Activated T-helper 17 cell treated with anti-CD3 and anti-CD28 coated beads, Interleukin-2, amount 50 U/mL, for 72 hours (primary cell): ENCODE results near the gene SMC1B. TPM values are rescaled to one million over a fixed set of nuclear protein-coding genes. Genes with fewer than 3 reads are reported as not detected.

Source experiments
- ATAC-seq: fragments of 150-1000 bp; cut with Tn5 transposase; replicated peaks from 2 replicates; pipeline ENCODE4 v1.10.0; 2021; ENCODE audit warnings: mild to moderate bottlenecking, moderate library complexity
- H3K27ac Mint-ChIP-seq: one replicate; pipeline ENCODE4 v1.8.0; 2022; ENCODE audit warnings: mixed read lengths
- H3K27me3 Mint-ChIP-seq: one replicate; pipeline ENCODE4 v1.8.0; 2022; ENCODE audit warnings: mixed read lengths
- H3K36me3 Mint-ChIP-seq: one replicate; pipeline ENCODE4 v1.8.0; 2022; ENCODE audit warnings: low read depth, mild to moderate bottlenecking, mixed read lengths
- H3K4me1 Mint-ChIP-seq: one replicate; pipeline ENCODE4 v1.8.0; 2022; ENCODE audit warnings: mixed read lengths
- H3K4me3 Mint-ChIP-seq: one replicate; pipeline ENCODE4 v1.8.0; 2022; ENCODE audit warnings: mild to moderate bottlenecking, mixed read lengths
- H3K9me3 Mint-ChIP-seq: one replicate; pipeline ENCODE4 v1.8.0; 2022; ENCODE audit warnings: mixed read lengths
- total RNA-seq, 2 donors: library from RNA; stranded (reverse); gene quantifications; one replicate each; pipeline ENCODE4 v1.2.3, GENCODE V29; 2022

SMC1B gene
- total RNA-seq, 2 donors from 2014 or later: 0.43 to 1.7 TPM

GRCh38 chr22:45319324-45319685, 94.1 kb downstream of the SMC1B start:
- Mint-ChIP-seq H3K36me3 (peaks cover 54% of the 10 kb centered on the region), H3K4me3 (peak overlapping the region; percentile 80), H3K9me3 (no peaks in the 10 kb centered on the region), H3K27ac (peak overlapping the region; percentile 98), H3K27me3 (no peaks in the 10 kb centered on the region), H3K4me1 (peaks cover 42% of the 10 kb centered on the region)
- peak; percentile 4 for ATAC-seq

- no peaks in the 10 kb centered on the region for H3K27me3 Mint-ChIP-seq
- peak; percentile 65 for ATAC-seq
- H3K4me3 Mint-ChIP-seq: peak overlapping the region; percentile 80
- peaks cover 42% of the 10 kb centered on the region for H3K4me1 Mint-ChIP-seq
- peaks cover 48% of the 10 kb centered on the region for H3K36me3 Mint-ChIP-seq
- no peaks in the 10 kb centered on the region for H3K9me3 Mint-ChIP-seq
- peak overlapping the region; percentile 98 for H3K27ac Mint-ChIP-seq
Measured at GRCh38 chr22:45318558-45319323, 94.7 kb downstream of the SMC1B start.

- Mint-ChIP-seq H3K4me1 (peaks cover 41% of the 10 kb centered on the region), H3K36me3 (peaks cover 43% of the 10 kb centered on the region), H3K4me3 (peak overlapping the region; percentile 80), H3K9me3 (no peaks in the 10 kb centered on the region), H3K27me3 (no peaks in the 10 kb centered on the region), H3K27ac (peak overlapping the region; percentile 98)
- ATAC-seq: peak; percentile 82
Measured at GRCh38 chr22:45318168-45318557, 95.2 kb downstream of the SMC1B start.

GRCh38 chr22:45317551-45318167, 95.7 kb downstream of the SMC1B start:
- Mint-ChIP-seq H3K4me1 (peaks cover 41% of the 10 kb centered on the region), H3K9me3 (no peaks in the 10 kb centered on the region), H3K27me3 (no peaks in the 10 kb centered on the region), H3K36me3 (peaks cover 38% of the 10 kb centered on the region), H3K4me3 (peak overlapping the region; percentile 80), H3K27ac (peak overlapping the region; percentile 98)
- ATAC-seq: no peak

GRCh38 chr22:45316796-45317526, 96.4 kb downstream of the SMC1B start:
- H3K27ac Mint-ChIP-seq: peak overlapping the region; percentile 98
- no peaks in the 10 kb centered on the region for H3K9me3 Mint-ChIP-seq
- peaks cover 38% of the 10 kb centered on the region for H3K36me3 Mint-ChIP-seq
- no peak for ATAC-seq
- peak overlapping the region; percentile 80 for H3K4me3 Mint-ChIP-seq
- H3K27me3 Mint-ChIP-seq: no peaks in the 10 kb centered on the region
- H3K4me1 Mint-ChIP-seq: peaks cover 41% of the 10 kb centered on the region

GRCh38 chr22:45314786-45315185, 98.6 kb downstream of the SMC1B start:
- Mint-ChIP-seq H3K27me3 (no peaks in the 10 kb centered on the region), H3K4me3 (peak overlapping the region; percentile 52), H3K27ac (peak overlapping the region; percentile 36), H3K4me1 (peaks cover 52% of the 10 kb centered on the region), H3K36me3 (peaks cover 41% of the 10 kb centered on the region), H3K9me3 (no peaks in the 10 kb centered on the region)
- ATAC-seq: no peak

- Mint-ChIP-seq H3K36me3 (peaks cover 36% of the 10 kb centered on the region), H3K27me3 (no peaks in the 10 kb centered on the region), H3K9me3 (no peaks in the 10 kb centered on the region), H3K4me3 (peak overlapping the region; percentile 52), H3K27ac (peak overlapping the region; percentile 32), H3K4me1 (peaks cover 46% of the 10 kb centered on the region)
- no peak for ATAC-seq
Measured at GRCh38 chr22:45314054-45314721, 99.2 kb downstream of the SMC1B start.

GRCh38 chr22:45312856-45313255, 100.5 kb downstream of the SMC1B start:
- no peak overlapping the region for H3K27ac Mint-ChIP-seq
- no peak overlapping the region for H3K4me3 Mint-ChIP-seq
- peaks cover 30% of the 10 kb centered on the region for H3K36me3 Mint-ChIP-seq
- H3K4me1 Mint-ChIP-seq: peaks cover 42% of the 10 kb centered on the region
- H3K27me3 Mint-ChIP-seq: no peaks in the 10 kb centered on the region
- H3K9me3 Mint-ChIP-seq: no peaks in the 10 kb centered on the region
- no peak for ATAC-seq

- no peak for ATAC-seq
Measured at GRCh38 chr22:45312415-45312814, 101.0 kb downstream of the SMC1B start.

GRCh38 chr22:45310977-45311531, 102.3 kb downstream of the SMC1B start:
- H3K4me3 Mint-ChIP-seq: peak overlapping the region; percentile 93
- ATAC-seq: no peak
- H3K9me3 Mint-ChIP-seq: no peaks in the 10 kb centered on the region
- H3K4me1 Mint-ChIP-seq: peaks cover 37% of the 10 kb centered on the region
- H3K27me3 Mint-ChIP-seq: no peaks in the 10 kb centered on the region
- peaks cover 30% of the 10 kb centered on the region for H3K36me3 Mint-ChIP-seq
- peak overlapping the region; percentile 95 for H3K27ac Mint-ChIP-seq

More at GRCh38 chr22:45312415-45312814, 101.0 kb downstream of the SMC1B start:
- H3K4me1 Mint-ChIP-seq: peaks cover 37% of the 10 kb centered on the region
- H3K4me3 Mint-ChIP-seq: peak overlapping the region; percentile 93
- no peaks in the 10 kb centered on the region for H3K27me3 Mint-ChIP-seq
- no peaks in the 10 kb centered on the region for H3K9me3 Mint-ChIP-seq
- H3K36me3 Mint-ChIP-seq: peaks cover 30% of the 10 kb centered on the region
- no peak overlapping the region for H3K27ac Mint-ChIP-seq

GRCh38 chr22:45310331-45310976, 102.9 kb downstream of the SMC1B start:
- Mint-ChIP-seq H3K36me3 (peaks cover 30% of the 10 kb centered on the region), H3K9me3 (no peaks in the 10 kb centered on the region), H3K27me3 (no peaks in the 10 kb centered on the region), H3K4me3 (peak overlapping the region; percentile 93), H3K4me1 (peaks cover 31% of the 10 kb centered on the region), H3K27ac (peak overlapping the region; percentile 95)
- ATAC-seq: no peak

GRCh38 chr22:45309422-45310227, 103.8 kb downstream of the SMC1B start, which contains the start of gene FAM118A:
TSS of gene FAM118A (plus strand) at chr22:45309934. CDS start at chr22:45322380, 12,446 bp downstream.
- peak; percentile 86 for ATAC-seq
- peaks cover 27% of the 10 kb centered on the region for H3K4me1 Mint-ChIP-seq

GRCh38 chr22:45308957-45309421, 104.4 kb downstream of the SMC1B start:
- Mint-ChIP-seq H3K27ac (peak overlapping the region; percentile 96), H3K27me3 (no peaks in the 10 kb centered on the region), H3K36me3 (peaks cover 30% of the 10 kb centered on the region), H3K9me3 (no peaks in the 10 kb centered on the region), H3K4me3 (peak overlapping the region; percentile 93), H3K4me1 (peaks cover 22% of the 10 kb centered on the region)
- ATAC-seq: peak; percentile 4

More at GRCh38 chr22:45309422-45310227, 103.8 kb downstream of the SMC1B start, which contains the start of gene FAM118A:
- Mint-ChIP-seq H3K36me3 (peaks cover 30% of the 10 kb centered on the region), H3K9me3 (no peaks in the 10 kb centered on the region), H3K27me3 (no peaks in the 10 kb centered on the region), H3K27ac (peak within 1 kb of the TSS; percentile 96), H3K4me3 (peak within 1 kb of the TSS; percentile 93)
